ENCODE data around the gene PPP2CA. TPM values are rescaled to one million over a fixed set of nuclear protein-coding genes. Genes with fewer than 3 reads are reported as not detected.

The PPP2CA gene
- total RNA-seq, 2 experiments from 2014 or later: 188 to 195 TPM

- TF ChIP-seq CTCF (IDR thresholded peaks at IDR 0.05): no peak
- H3K4me3 Mint-ChIP-seq: no peak overlapping the region
- POLR2A ChIA-PET: interaction anchor here (0.7 to 2.1 kb wide), 2 partner anchors 11 to 12 kb away, joined by 3 to 7 read pairs; partner anchors contain the start of gene SKP1
Observed at GRCh38 chr5:134188092-134188491, 37.8 kb downstream of the PPP2CA start.

GRCh38 chr5:134184155-134185135, 41.4 kb downstream of the PPP2CA start:
- no peaks in the 10 kb centered on the region for H3K27me3 ChIP-seq (ENCODE audit: control insufficient read depth in 1 of 2, insufficient read depth in 2 of 2, low read length in 2 of 2)
- ATAC-seq (ENCODE audit: poor library complexity) (peak; percentile 98), DNase-seq (peak; percentile 65 to 87 (median 71))
- H3K27ac ChIP-seq (ENCODE audit: low read depth in 1 of 2, low read length in 2 of 2): no peak overlapping the region
- Mint-ChIP-seq H3K4me1 (ENCODE audit: low read depth) (no peaks in the 10 kb centered on the region), H3K27me3 (no peaks in the 10 kb centered on the region), H3K4me3 (no peak overlapping the region), H3K36me3 (ENCODE audit: low read depth) (no peaks in the 10 kb centered on the region), H3K27ac (no peak overlapping the region), H3K9me3 (no peaks in the 10 kb centered on the region)
- ChIA-PET CTCF (interaction anchor here (0.9 to 4.5 kb wide), 3 partner anchors 10 to 108 kb away, joined by 3 to 18 read pairs (median 5); no protein-coding TSS in a partner anchor), POLR2A (interaction anchor here (0.7 to 2.1 kb wide), 2 partner anchors 84 to 105 kb away, joined by 3 to 7 read pairs; no protein-coding TSS in a partner anchor)
- peak; percentile 91 for TF ChIP-seq CTCF (IDR thresholded peaks at IDR 0.05)
- intact Hi-C loops (cut with DNase I, micrococcal nuclease): loop anchor here (1.0 to 10.0 kb wide), 3 partner anchors 105 to 403 kb away; partner anchors contain the start of gene UBE2B (in 1 of the 2)
- H3K36me3 ChIP-seq (ENCODE audit: insufficient read depth, low read length): no peaks in the 10 kb centered on the region
- H3K4me1 ChIP-seq (ENCODE audit: insufficient read depth, low read length): peaks cover 6% of the 10 kb centered on the region
- no peak overlapping the region for H3K4me3 ChIP-seq (ENCODE audit: low read length)
- H3K9me3 ChIP-seq (ENCODE audit: control insufficient read depth in 1 of 2, insufficient read depth in 1 of 2, low read length in 2 of 2): no peaks in the 10 kb centered on the region

More at GRCh38 chr5:134188092-134188491, 37.8 kb downstream of the PPP2CA start:
- CTCF ChIA-PET: interaction anchor here (1.0 to 3.5 kb wide), 2 partner anchors 25 to 101 kb away, joined by 4 to 18 read pairs; no protein-coding TSS in a partner anchor
- peaks cover 6% of the 10 kb centered on the region for H3K4me1 ChIP-seq (ENCODE audit: insufficient read depth, low read length)
- H3K4me3 ChIP-seq (ENCODE audit: low read length): no peak overlapping the region
- Mint-ChIP-seq H3K9me3 (no peaks in the 10 kb centered on the region), H3K36me3 (ENCODE audit: low read depth) (no peaks in the 10 kb centered on the region), H3K27me3 (no peaks in the 10 kb centered on the region), H3K4me1 (ENCODE audit: low read depth) (no peaks in the 10 kb centered on the region), H3K27ac (no peak overlapping the region)
- ATAC-seq (ENCODE audit: poor library complexity) (no peak), DNase-seq (no peak)
- intact Hi-C loops (cut with DNase I, micrococcal nuclease): loop anchor here in 1 of 2 experiments (10.0 kb wide), 1 partner anchor 187 kb away; the partner anchor contains the start of gene UBE2B
- no peak overlapping the region for H3K27ac ChIP-seq (ENCODE audit: low read depth in 1 of 2, low read length in 2 of 2)
- no peaks in the 10 kb centered on the region for H3K36me3 ChIP-seq (ENCODE audit: insufficient read depth, low read length)
- H3K9me3 ChIP-seq (ENCODE audit: control insufficient read depth in 1 of 2, insufficient read depth in 1 of 2, low read length in 2 of 2): no peaks in the 10 kb centered on the region
- no peaks in the 10 kb centered on the region for H3K27me3 ChIP-seq (ENCODE audit: control insufficient read depth in 1 of 2, insufficient read depth in 2 of 2, low read length in 2 of 2)

- Histone ChIP-seq H3K4me3 (ENCODE audit: low read length) (no peak overlapping the region), H3K9me3 (ENCODE audit: control insufficient read depth in 1 of 2, insufficient read depth in 1 of 2, low read length in 2 of 2) (no peaks in the 10 kb centered on the region), H3K4me1 (ENCODE audit: insufficient read depth, low read length) (peaks cover 6% of the 10 kb centered on the region), H3K36me3 (ENCODE audit: insufficient read depth, low read length) (no peaks in the 10 kb centered on the region), H3K27ac (ENCODE audit: low read depth in 1 of 2, low read length in 2 of 2) (no peak overlapping the region), H3K27me3 (ENCODE audit: control insufficient read depth in 1 of 2, insufficient read depth in 2 of 2, low read length in 2 of 2) (no peaks in the 10 kb centered on the region)
- no peak for TF ChIP-seq CTCF (IDR thresholded peaks at IDR 0.05)
- DNase-seq (no peak), ATAC-seq (ENCODE audit: poor library complexity) (no peak)
- H3K27me3 Mint-ChIP-seq: no peaks in the 10 kb centered on the region
- no peaks in the 10 kb centered on the region for H3K36me3 Mint-ChIP-seq (ENCODE audit: low read depth)
- no peak overlapping the region for H3K27ac Mint-ChIP-seq
- H3K4me1 Mint-ChIP-seq (ENCODE audit: low read depth): no peaks in the 10 kb centered on the region
- intact Hi-C loops (cut with DNase I, micrococcal nuclease): loop anchor here (5.0 to 10.0 kb wide), 2 partner anchors 191 to 404 kb away; partner anchors contain the start of gene UBE2B (in 1 of the 2)
- POLR2A ChIA-PET: interaction anchor here (0.6 to 2.1 kb wide), 4 partner anchors 43 to 502 kb away, joined by 3 to 7 read pairs (median 4); partner anchors contain the start of gene PPP2CA
- no peak overlapping the region for H3K4me3 Mint-ChIP-seq
- H3K9me3 Mint-ChIP-seq: no peaks in the 10 kb centered on the region
- CTCF ChIA-PET: interaction anchor here (0.9 to 4.5 kb wide), 3 partner anchors 42 to 109 kb away, joined by 3 to 18 read pairs (median 4); partner anchors contain the start of gene PPP2CA
Observed at GRCh38 chr5:134183481-134183880, 42.4 kb downstream of the PPP2CA start.

Measured in CD4-positive, alpha-beta T cell (primary cell).